ENCODE measurements around the gene MAIP1. TPM values are rescaled to one million over a fixed set of nuclear protein-coding genes. Genes with fewer than 3 reads are reported as not detected.

Gene MAIP1
- total and polyA plus RNA-seq, 2 of the 4 experiments (the other 2 are of a cell fraction): 14.2 to 16.8 TPM

DNA sequence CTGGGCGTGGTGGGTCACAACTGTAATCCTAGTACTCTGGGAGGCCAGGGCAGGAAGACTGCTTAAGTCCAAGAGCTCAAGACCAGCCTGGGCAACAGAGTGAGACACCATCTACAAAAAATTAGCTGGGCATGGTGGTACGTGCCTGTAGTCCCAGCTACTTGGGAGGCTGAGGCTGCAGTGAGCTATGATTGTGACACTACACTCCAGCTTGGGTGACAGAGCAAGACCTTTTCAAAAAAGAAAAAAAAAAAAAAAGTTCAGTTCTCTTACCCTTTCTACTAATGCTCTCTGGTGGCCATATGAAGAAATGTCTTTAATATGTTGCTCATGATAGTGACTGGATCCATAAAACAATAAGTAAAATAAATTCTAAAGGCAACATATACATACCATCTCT lies 15.0 kb upstream of the MAIP1 start:
- no peaks in the 10 kb centered on the region for H3K9me3 ChIP-seq (ENCODE audit: control insufficient read depth, insufficient read depth, low read length)
- H3K4me2 ChIP-seq (ENCODE audit: low read depth, low read length): no peak overlapping the region
- no peak overlapping the region for H3K9ac ChIP-seq (ENCODE audit: low read depth, low read length)
- no peak overlapping the region for H4K5ac ChIP-seq (ENCODE audit: low read depth, low read length)
- H3K27me3 ChIP-seq (ENCODE audit: control insufficient read depth, insufficient read depth, low read length): no peaks in the 10 kb centered on the region
- no peak overlapping the region for H3K23ac ChIP-seq (ENCODE audit: low read depth, low read length)
- in situ Hi-C loops (cut with MboI; ENCODE audit: low sequenced_read_pairs) (no loop called here), dilution Hi-C loops (cut with HindIII; ENCODE audit: low sequenced_read_pairs, unreplicated experiment) (no loop called here), intact Hi-C loops (cut with micrococcal nuclease) (loop anchor here (1.0 to 5.0 kb wide), 2 partner anchors 78 to 236 kb away; no protein-coding TSS in a partner anchor)
- H3K36me3 ChIP-seq (ENCODE audit: control insufficient read depth, insufficient read depth, low read length): peaks cover 11% of the 10 kb centered on the region
- no peak overlapping the region for H4K8ac ChIP-seq (ENCODE audit: low read depth in 2 of 2, low read length in 2 of 2)
- no peak overlapping the region for H4K91ac ChIP-seq (ENCODE audit: insufficient read depth, low read depth, low read length)
- TF ChIP-seq RCOR1 (IDR thresholded peaks at IDR 0.05; ENCODE audit: insufficient replicate concordance, low read length) (no peak), MAFK (IDR thresholded peaks at IDR 0.05; ENCODE audit: low read depth, low read length) (no peak), NFE2L2 (IDR thresholded peaks at IDR 0.05; ENCODE audit: low read depth, low read length) (no peak), SMC3 (IDR thresholded peaks at IDR 0.05; ENCODE audit: low read depth, low read length) (peak; percentile 40; the same call in 1 of the 2 replicates), MXI1 (IDR thresholded peaks at IDR 0.05; ENCODE audit: borderline replicate concordance, low read depth, low read length) (no peak), RAD21 (IDR thresholded peaks at IDR 0.05; ENCODE audit: low read length) (peak; percentile 36), CEBPB (IDR thresholded peaks at IDR 0.05; ENCODE audit: low read depth, low read length) (no peak)
- TF ChIP-seq, protein P1, sequence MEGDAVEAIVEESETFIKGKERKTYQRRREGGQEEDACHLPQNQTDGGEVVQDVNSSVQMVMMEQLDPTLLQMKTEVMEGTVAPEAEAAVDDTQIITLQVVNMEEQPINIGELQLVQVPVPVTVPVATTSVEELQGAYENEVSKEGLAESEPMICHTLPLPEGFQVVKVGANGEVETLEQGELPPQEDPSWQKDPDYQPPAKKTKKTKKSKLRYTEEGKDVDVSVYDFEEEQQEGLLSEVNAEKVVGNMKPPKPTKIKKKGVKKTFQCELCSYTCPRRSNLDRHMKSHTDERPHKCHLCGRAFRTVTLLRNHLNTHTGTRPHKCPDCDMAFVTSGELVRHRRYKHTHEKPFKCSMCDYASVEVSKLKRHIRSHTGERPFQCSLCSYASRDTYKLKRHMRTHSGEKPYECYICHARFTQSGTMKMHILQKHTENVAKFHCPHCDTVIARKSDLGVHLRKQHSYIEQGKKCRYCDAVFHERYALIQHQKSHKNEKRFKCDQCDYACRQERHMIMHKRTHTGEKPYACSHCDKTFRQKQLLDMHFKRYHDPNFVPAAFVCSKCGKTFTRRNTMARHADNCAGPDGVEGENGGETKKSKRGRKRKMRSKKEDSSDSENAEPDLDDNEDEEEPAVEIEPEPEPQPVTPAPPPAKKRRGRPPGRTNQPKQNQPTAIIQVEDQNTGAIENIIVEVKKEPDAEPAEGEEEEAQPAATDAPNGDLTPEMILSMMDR (conservative IDR thresholded peaks at IDR 0.05; ENCODE audit: low read depth, low read length): peak; percentile 41
- H3K27ac ChIP-seq (ENCODE audit: insufficient read depth, low read length): no peak overlapping the region
- H3K4me3 ChIP-seq (ENCODE audit: insufficient read depth, low read depth, low read length): no peak overlapping the region
- no TSS peak for BruUV-seq (replicated peaks)
- ChIA-PET POLR2A (ENCODE audit: unreplicated experiment) (no interaction called here), CTCF (interaction anchor here (0.7 to 1.4 kb wide), 6 partner anchors 9 to 235 kb away, joined by 3 to 6 read pairs (median 4); no protein-coding TSS in a partner anchor)
- no peak overlapping the region for H2AK5ac ChIP-seq (ENCODE audit: low read depth, low read length)
- H2BK120ac ChIP-seq (ENCODE audit: low read depth, low read length): no peak overlapping the region
- H3K4ac ChIP-seq (ENCODE audit: low read depth, low read length): no peak overlapping the region
- no peak overlapping the region for H2BK20ac ChIP-seq (ENCODE audit: low read depth, low read length)
- H4K20me1 ChIP-seq (ENCODE audit: insufficient read depth, low read length): 0 out of 2 replicates have a peak, but pooled peaks cover 2% of the 10 kb centered on the region
- 100% methylated on average over 1 of the region's 2 CpGs; no CpG with 5 or more reads in 1 of the 2 experiments for WGBS, 2 experiments (ENCODE audit: extremely low coverage in 2 of 2, insufficient read length in 1 of 2)
- H2AK9ac ChIP-seq (replicated peaks; ENCODE audit: low read depth, low read length, poor library complexity): no peak overlapping the region
- H3K4me1 ChIP-seq (ENCODE audit: control insufficient read depth, insufficient read depth, low read length): no peaks in the 10 kb centered on the region; the same call in 1 of the 2 replicates
- H3K18ac ChIP-seq (ENCODE audit: low read depth, low read length): no peak overlapping the region
- H3K56ac ChIP-seq (ENCODE audit: extremely low read depth, insufficient read depth, low read length): no peak overlapping the region
- no peak overlapping the region for H3K14ac ChIP-seq (replicated peaks; ENCODE audit: low read depth, low read length)
- no peak overlapping the region for H2BK15ac ChIP-seq (ENCODE audit: low read depth, low read length)
- peaks cover 10 to 19% of the 10 kb centered on the region in 2 experiments for H3K79me1 ChIP-seq (ENCODE audit: low read depth in 1 of 2, low read length in 2 of 2)
- H3K9me1 ChIP-seq (ENCODE audit: insufficient read depth, low read length): peaks cover 4% of the 10 kb centered on the region; the same call in 1 of the 2 replicates
- DNase-seq (peak; percentile 38), ATAC-seq (ENCODE audit: low read depth) (peak; percentile 62)
- no peak overlapping the region for H2AFZ ChIP-seq (replicated peaks; ENCODE audit: low read length, poor library complexity)
- H2BK5ac ChIP-seq (ENCODE audit: low read depth, low read length, poor library complexity, severe bottlenecking): no peak overlapping the region
